HG03571 (cell line): ENCODE data around the gene PPIA.
"Not testable (repeated sequence)": the region's sequence is repeated elsewhere in the genome, so short reads cannot be mapped to it uniquely, and the experiment has no call there.

Source experiments
- ATAC-seq: cut with Tn5 transposase; IDR thresholded peaks from one replicate; pipeline ENCODE4 v1.9.1; 2021; ENCODE audit not compliant: unreplicated experiment

The PPIA gene

GRCh38 chr7:44819292-44819691 lies 22.8 kb downstream of the PPIA start:
- no peak for ATAC-seq

DNA sequence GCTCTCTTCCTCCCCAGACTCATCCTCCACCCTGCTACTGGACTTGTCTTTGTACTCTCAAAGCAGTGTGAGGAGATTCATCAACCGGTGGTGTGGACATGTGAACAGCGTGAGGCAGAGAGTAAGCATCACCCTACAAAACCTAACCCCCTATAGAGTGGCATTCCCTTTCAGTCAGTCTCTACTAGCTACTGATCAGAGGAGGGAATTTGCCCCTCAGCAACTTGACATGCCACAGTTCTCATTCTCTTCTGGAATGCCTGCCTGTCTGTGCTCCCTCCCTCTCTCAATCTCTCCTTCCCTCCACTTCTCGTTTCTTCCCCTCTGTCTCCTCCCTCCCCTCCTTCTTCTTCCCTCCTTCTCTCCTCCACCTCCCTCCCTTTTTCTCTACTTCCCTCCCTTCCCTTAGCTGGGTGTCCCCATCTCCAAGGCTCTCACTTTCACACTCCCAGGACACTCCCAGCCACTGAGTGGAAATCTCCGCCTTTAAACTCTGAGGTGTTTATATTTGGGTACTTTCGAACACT lies 26.8 kb downstream of the PPIA start:
- no peak for ATAC-seq

DNA sequence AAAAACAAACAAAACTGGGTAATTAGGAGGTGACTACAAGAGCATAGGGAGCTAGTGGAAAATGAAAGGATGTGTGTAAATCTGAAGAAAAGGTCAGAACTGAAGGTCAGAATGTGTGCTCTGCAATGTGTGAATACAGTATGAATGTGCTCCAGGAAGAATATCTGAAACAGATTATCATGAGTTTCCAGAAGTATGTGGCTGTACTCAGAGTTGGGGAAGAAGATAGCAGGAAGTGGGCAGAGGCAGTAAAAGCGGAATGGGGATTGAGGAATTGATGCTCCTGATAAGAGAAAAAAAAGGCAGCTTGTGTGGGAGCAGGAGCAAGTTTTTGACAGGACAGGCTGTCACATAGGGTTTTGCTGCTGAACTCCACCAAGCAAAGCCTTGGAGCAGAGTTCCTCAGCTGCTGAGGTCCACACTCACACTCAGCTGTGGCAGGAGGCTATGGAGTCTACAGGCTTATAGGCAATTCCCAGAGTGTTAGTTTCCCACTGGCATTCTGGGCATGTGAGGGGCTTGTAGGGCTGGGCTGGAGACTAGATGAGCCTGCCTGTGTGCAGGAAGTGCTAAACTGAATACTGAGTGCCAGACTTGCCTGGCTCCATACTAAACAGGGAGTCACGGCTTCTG lies 28.5 kb downstream of the PPIA start:
- ATAC-seq = no peak

DNA sequence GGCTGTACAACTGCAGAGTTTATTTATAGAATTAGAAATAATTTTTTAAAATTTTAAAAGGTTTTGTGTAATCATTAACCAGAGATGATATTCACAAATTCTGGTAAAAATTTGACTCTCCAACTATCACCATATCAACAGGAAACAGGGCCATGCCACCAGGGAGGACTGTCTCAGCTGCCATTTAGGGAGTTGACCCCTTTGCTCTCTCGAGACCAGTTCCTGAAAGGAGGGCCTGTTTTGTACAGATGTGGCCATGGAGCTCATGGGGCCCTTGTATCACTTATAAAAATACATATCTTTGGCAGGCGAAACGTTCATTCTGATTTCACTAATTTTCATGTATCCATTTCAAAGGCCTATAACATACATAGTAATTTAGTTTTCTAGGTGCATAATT lies 31.1 kb downstream of the PPIA start:
- ATAC-seq = no peak

DNA sequence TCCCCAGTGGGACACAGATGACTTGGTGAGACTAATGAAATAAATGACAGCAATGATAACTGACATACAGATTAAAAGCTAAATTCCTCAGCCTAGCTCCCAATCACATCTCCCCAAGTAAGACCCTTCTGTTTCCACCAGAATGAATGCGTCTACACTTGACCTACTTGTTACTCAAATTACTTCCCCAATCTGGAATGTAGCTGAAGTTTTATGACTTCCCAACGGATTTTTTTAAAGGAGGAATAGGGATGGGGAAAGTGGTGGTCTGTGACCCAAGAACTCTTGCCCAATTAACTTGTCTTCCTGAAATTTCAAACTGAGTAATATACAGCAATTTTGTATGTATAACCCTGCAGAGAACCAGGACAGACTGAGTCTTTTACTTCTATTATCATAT lies 42.3 kb downstream of the PPIA start:
- ATAC-seq = no peak

- not testable (repeated sequence) for ATAC-seq
Measured at GRCh38 chr7:44842675-44843074, 46.2 kb downstream of the PPIA start.

DNA sequence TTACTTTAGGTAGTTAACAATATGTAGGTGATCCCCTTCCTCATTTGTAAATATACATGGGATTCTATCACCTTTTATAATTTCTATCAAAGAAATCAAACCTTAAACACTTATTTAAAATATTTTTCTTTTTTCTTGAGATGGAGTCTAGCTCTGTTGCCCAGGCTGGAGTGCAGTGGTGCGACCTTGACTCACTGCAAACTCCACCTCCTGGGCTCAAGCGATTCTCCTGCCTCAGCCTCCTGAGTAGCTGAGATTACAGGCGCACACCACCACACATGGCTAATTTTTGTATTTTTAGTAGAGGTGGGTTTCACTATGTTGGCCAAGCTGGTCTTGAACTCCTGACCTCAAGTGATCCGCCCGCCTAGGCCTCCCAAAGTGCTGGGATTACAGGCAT lies 47.0 kb downstream of the PPIA start:
- ATAC-seq = not testable (repeated sequence)

DNA sequence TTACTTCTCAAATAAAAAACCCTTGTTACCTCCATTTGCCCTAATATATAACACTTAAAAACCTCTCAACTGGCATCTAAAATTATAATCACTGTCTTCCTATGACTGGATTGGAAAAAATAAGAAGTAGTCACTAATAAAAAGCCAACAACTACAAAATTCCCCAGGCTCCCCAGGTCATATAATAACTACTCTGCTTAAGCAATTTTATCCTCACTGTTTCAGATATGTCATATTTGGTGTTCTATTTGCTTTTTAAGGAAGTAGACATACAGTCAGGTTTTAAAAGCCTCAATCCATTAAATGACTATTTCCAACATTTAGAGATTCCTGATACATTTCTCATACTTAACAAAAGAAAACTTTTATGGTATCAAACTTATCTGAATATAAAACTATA lies 49.0 kb downstream of the PPIA start:
- no peak for ATAC-seq

DNA sequence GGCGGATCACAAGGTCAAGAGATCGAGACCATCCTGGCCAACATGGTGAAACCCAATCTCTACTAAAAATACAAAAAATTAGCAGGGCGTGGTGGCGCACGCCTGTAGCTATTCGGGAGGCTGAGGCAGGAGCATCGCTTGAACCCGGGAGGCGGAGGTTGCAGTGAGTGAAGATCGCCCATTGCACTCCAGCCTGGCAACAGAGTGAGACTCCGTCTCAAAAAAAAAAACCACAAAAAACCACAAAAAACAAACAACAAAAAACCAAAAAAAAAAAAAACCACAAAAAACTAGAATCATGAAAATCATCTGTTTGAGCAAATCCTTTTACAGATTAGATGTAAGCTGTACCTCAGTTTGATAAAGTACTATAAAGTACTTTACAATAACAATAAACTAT lies 49.9 kb downstream of the PPIA start:
- ATAC-seq = not testable (repeated sequence)

GRCh38 chr7:44846816-44847508 lies 50.5 kb downstream of the PPIA start:
- no peak for ATAC-seq

GRCh38 chr7:44847509-44847919 lies 51.0 kb downstream of the PPIA start:
- peak; percentile 56 for ATAC-seq

DNA sequence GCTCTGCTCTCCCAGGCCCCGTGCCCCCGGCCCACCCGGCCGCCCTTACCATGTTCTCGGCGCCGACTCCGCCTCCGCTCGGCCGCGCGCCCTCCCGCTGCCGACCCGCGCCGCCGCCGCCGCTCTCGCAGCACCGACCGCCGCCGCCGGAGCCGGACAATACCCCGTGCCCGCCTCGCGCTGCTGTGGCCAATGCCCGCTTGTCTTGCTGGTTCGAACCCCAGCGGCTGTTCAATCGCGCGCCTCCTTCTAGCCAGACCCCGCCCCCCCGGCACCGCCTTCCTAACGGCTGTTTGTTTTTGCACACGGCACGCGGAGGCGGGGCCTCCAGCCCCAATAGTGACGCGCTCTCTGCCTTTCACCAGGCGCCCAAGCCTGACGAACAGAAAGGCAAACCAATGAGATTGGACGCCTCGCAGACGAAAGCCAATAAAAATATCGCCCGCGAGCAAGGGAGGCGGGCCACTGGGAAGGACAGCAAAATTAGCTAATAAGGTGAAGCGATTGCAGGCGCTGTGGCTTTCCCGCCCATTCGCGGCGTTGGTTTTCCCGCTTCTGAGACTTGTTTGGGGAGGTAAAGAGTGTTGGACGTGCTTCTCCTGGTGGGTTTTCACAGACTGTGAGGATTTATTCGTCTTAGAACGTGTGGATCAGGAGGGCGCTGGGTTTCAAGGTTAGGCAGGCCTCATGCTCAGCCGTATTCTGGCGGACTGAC lies 51.6 kb downstream of the PPIA start, which contains the start of gene H2AZ2:
H2AZ2 (minus strand) TSS at position 168 of the 715 bp plus-strand sequence; CDS start at position 52, 116 bp downstream.
- peak; percentile 84 for ATAC-seq

DNA sequence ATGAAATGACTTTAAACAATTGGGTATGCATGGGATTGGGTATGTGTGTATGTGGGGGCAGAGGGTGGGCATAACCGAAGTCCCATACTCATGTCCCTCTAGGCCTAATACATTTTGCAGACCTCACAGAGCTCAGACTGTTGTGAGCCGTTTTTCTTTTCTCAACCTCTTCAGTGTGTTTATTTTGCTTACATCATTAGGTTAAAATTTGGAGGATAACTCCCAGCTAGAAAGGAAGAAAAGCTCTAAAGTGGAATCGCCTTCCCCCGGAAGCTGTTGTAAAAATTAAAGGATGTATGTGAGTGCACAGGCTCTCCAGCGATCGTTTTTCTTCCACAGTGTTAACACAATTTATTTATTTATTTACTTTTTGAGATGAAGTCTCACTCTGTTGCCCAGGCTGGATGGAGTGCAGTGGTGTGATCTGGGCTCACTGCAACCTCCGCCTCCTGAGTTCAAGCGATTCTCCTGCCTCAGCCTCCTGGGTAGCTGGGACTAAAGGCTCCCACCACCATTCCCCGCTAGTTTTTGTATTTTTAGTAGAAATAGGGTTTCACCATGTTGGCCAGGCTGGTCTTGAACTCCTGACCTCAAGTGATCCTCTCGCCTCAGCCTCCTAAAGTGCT lies 52.9 kb downstream of the PPIA start:
- no peak for ATAC-seq

DNA sequence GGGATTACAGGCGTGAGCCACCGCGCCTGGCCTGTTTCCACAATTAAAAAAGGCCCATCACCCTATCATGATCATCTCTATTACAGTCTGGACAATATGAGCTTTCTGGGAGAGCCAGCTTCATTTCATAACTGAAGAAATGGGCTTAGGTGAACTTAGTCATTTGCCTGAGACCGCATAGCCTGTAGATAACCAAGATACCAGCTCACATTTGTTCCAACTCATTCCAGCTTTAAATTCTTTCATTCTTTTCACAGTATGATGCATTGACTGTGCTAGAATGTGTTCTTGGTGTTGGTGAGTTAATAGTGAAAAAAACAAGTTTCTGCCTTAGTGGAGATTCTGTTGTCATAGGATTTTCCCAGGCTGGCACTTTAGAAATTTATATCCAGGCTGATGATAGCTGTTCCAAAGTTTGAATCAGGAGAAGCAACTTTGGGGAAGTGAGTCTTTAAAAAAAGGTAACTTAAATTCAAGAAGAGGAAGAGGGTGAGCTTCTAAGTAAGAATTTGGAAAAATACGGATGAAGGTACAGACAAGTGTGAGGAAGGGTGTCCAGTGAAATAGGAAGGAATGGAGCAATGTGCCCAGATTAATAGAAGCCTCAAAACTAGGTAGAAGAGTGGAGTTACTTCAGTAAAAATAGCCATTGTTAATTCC lies 53.5 kb downstream of the PPIA start:
- no peak for ATAC-seq

GRCh38 chr7:44852590-44852989 lies 56.1 kb downstream of the PPIA start:
- no peak for ATAC-seq
